ENCODE results near the gene ACAD9. TPM values are rescaled to one million over a fixed set of nuclear protein-coding genes. Genes with fewer than 3 reads are reported as not detected.

The ACAD9 gene
- total and polyA plus RNA-seq, 2 of the 13 experiments (the other 11 are each of a cell fraction or from before 2014, with no cell fraction given) = 15.3 to 38.2 TPM

GRCh38 chr3:128942161-128942952 lies 62.9 kb downstream of the ACAD9 start (continued):
- TF ChIP-seq ZNF646 (CRISPR knock-in tag; IDR thresholded peaks at IDR 0.05) (no peak), TFDP1 (CRISPR knock-in tag; IDR thresholded peaks at IDR 0.05; ENCODE audit: borderline replicate concordance) (no peak), MXI1 (IDR thresholded peaks at IDR 0.05; ENCODE audit: borderline replicate concordance, low read depth, low read length) (no peak; the same call in 2 of the 3 replicates), PRDM4 (CRISPR knock-in tag; IDR thresholded peaks at IDR 0.05; ENCODE audit: borderline replicate concordance) (no peak), ZNF724P (CRISPR knock-in tag; IDR thresholded peaks at IDR 0.05; ENCODE audit: borderline replicate concordance) (no peak), ZSCAN29 (CRISPR knock-in tag; conservative IDR thresholded peaks at IDR 0.05) (no peak), GMEB2 (CRISPR knock-in tag; IDR thresholded peaks at IDR 0.05; ENCODE audit: low read depth) (no peak), ZHX1 (CRISPR knock-in tag; IDR thresholded peaks at IDR 0.05; ENCODE audit: low read depth) (no peak), ZNF296 (CRISPR knock-in tag; conservative IDR thresholded peaks at IDR 0.05) (no peak), ASH2L (IDR thresholded peaks at IDR 0.05; ENCODE audit: insufficient read length, low read depth, low read length) (no peak), ELK4 (CRISPR knock-in tag; IDR thresholded peaks at IDR 0.05; ENCODE audit: borderline replicate concordance) (no peak)

Measured in HepG2 (cell line).